Measurements from ENCODE around the gene MOBP.

GRCh38 chr3:39501059-39501458 lies 33.6 kb downstream of the MOBP start:
- TF ChIP-seq CTCF (conservative IDR thresholded peaks at IDR 0.05 in 1 of 2, IDR thresholded peaks at IDR 0.05 in 1 of 2; ENCODE audit: extremely low read depth in 1 of 2, insufficient read depth in 1 of 2, low read depth in 1 of 2, low read length in 2 of 2) (no peak), EZH2 (IDR thresholded peaks at IDR 0.05; ENCODE audit: borderline replicate concordance, low read length) (peak; percentile 82)

Measured in mammary epithelial cell (primary cell).